HepG2 (cell line): ENCODE results near the gene SH3BGRL2. TPM values are rescaled to one million over a fixed set of nuclear protein-coding genes. Genes with fewer than 3 reads are reported as not detected.
A peak's percentile ranks its signal among the peaks of the same experiment; 100 is the strongest.

Experiments used
- ATAC-seq: fragments of 200-7000 bp; cut with Tn5 transposase; 3 replicates; pipeline ENCODE4 v1.9.1; 2020; ENCODE audit warnings: mild to moderate bottlenecking, moderate library complexity
- BruUV-seq: library from RNA; stranded (reverse); fragments of 400-500 nt; replicated peaks from 2 replicates; lab custom pipeline; 2021; lab: Mats Ljungman, UMichigan
- CTCF ChIA-PET: fragments of 300-600 bp; formaldehyde crosslinking; extraction: SDS; loops from one replicate; lab custom pipeline; 2021; ENCODE audit warnings: low total read pairs, inconsistent platforms, low intra/inter-chr PET ratio; lab: Yijun Ruan, JAX
- POLR2A ChIA-PET: fragments of 350-600 bp; sonication (Branson Sonifier 250); formaldehyde crosslinking; loops from one replicate; lab custom pipeline; 2020; ENCODE audit warnings: antibody characterized with exemption, inconsistent platforms; lab: Yijun Ruan, JAX
- DNase-seq: peaks from one replicate; pipeline ENCODE4 v3.0.0-alpha.2; 2015; ENCODE audit warnings: low spot score
- FAIRE-seq: peaks from 3 replicates; lab custom pipeline; 2011; peaks lifted over from hg19 to GRCh38; lab: Jason Lieb, UNC
- H2AFZ ChIP-seq: one replicate; pipeline ENCODE4 v1.6.1; 2011; ENCODE audit warnings: low read length, inconsistent platforms
- H3K27ac ChIP-seq: fragments of 300-600 bp; 3 replicates; pipeline ENCODE4 v1.8.0; 2011; ENCODE audit warnings: mixed run types, mild to moderate bottlenecking, mixed read lengths, low read length, inconsistent platforms; ENCODE audit not compliant: insufficient read depth; ENCODE audit errors: extremely low read length
- H3K27me3 ChIP-seq, 2 experiments: fragments of 200-600 bp in 1 of 2; 2 replicates in 1 of 2; 3 replicates in 1 of 2; pipeline versions ENCODE4 v1.6.0 to v1.8.0; 2011; ENCODE audit warnings: low read length in 2 of 2, mild to moderate bottlenecking in 2 of 2, moderate library complexity in 2 of 2, inconsistent platforms in 1 of 2; ENCODE audit not compliant: insufficient read depth in 2 of 2, control insufficient read depth in 1 of 2
- H3K36me3 ChIP-seq, 2 experiments: fragments of 200-600 bp in 1 of 2; replicated peaks in 1 of 2; 2 replicates in 1 of 2; 3 replicates in 1 of 2; pipeline versions ENCODE4 v1.5.1 to v1.8.0; 2011; ENCODE audit warnings: low read length in 2 of 2, inconsistent platforms in 1 of 2; ENCODE audit not compliant: insufficient read depth in 2 of 2, control insufficient read depth in 1 of 2
- H3K4me1 ChIP-seq: 2 replicates; pipeline ENCODE4 v1.5.1; 2012; ENCODE audit warnings: low read length, inconsistent platforms; ENCODE audit not compliant: insufficient read depth
- H3K4me2 ChIP-seq: 2 replicates; pipeline ENCODE4 v1.6.0; 2011; ENCODE audit warnings: low read depth, low read length, inconsistent platforms
- H3K4me3 ChIP-seq, 3 experiments: fragments of 200-600 bp in 1 of 3; sonication (generic), shearing (Covaris generic) in 1 of 3; replicated peaks in 1 of 3; 2 replicates each; pipeline ENCODE4 v1.5.1; 2011 to 2016; ENCODE audit warnings: low read length in 3 of 3, inconsistent platforms in 2 of 3, low read depth in 2 of 3, mild to moderate bottlenecking in 2 of 3, control low read depth in 1 of 3, mixed read lengths in 1 of 3; ENCODE audit not compliant: insufficient read depth in 1 of 3
- H3K79me2 ChIP-seq: one replicate; pipeline ENCODE4 v1.6.1; 2011; ENCODE audit warnings: low read length, inconsistent platforms; ENCODE audit not compliant: insufficient read depth
- H3K9ac ChIP-seq: 2 replicates; pipeline ENCODE4 v1.6.0; 2011; ENCODE audit warnings: mild to moderate bottlenecking, low read depth, low read length, inconsistent platforms; ENCODE audit not compliant: insufficient read depth
- H3K9me3 ChIP-seq: 2 replicates; pipeline ENCODE4 v1.5.1; 2012; ENCODE audit warnings: mild to moderate bottlenecking, low read length
- H4K20me1 ChIP-seq: 2 replicates; pipeline ENCODE4 v1.6.0; 2011; ENCODE audit warnings: inconsistent platforms, mild to moderate bottlenecking, low read length, moderate library complexity; ENCODE audit not compliant: insufficient read depth
- AGO1 ChIP-seq: fragments of 200-400 bp; formaldehyde crosslinking; IDR thresholded peaks from 2 replicates; pipeline ENCODE4 v1.6.1; 2017; ENCODE audit warnings: mild to moderate bottlenecking, low read depth, low read length, moderate library complexity; ENCODE audit not compliant: poor library complexity, severe bottlenecking
- GFI1 ChIP-seq: sonication (generic); formaldehyde crosslinking; IDR thresholded peaks from 2 replicates; pipeline ENCODE4 v1.5.0; 2020; ENCODE audit warnings: missing genetic modification reagents, mild to moderate bottlenecking, borderline replicate concordance
- HMG20B ChIP-seq: conservative IDR thresholded peaks from 2 replicates; pipeline ENCODE4 v1.6.1; 2016; ENCODE audit warnings: missing genetic modification reagents, missing compliant biosample characterization
- HOXA5 ChIP-seq: sonication (generic); formaldehyde crosslinking; IDR thresholded peaks from 2 replicates; pipeline ENCODE4 v1.4.0; 2020; ENCODE audit warnings: missing genetic modification reagents
- LCORL ChIP-seq, 2 experiments: fragments of 450-650 bp in 1 of 2; sonication (generic) in 1 of 2; formaldehyde crosslinking in 1 of 2; IDR thresholded peaks; 2 replicates each; pipeline versions ENCODE4 v1.5.0 to v1.6.1; 2017 to 2020; ENCODE audit warnings: antibody characterized with exemption in 1 of 2, missing genetic modification reagents in 1 of 2
- NFYC ChIP-seq: IDR thresholded peaks from 2 replicates; pipeline ENCODE4 v1.6.1; 2016; ENCODE audit warnings: missing genetic modification reagents, missing compliant biosample characterization
- NR0B2 ChIP-seq: sonication (generic); formaldehyde crosslinking; IDR thresholded peaks from 2 replicates; pipeline ENCODE4 v1.4.0; 2020; ENCODE audit warnings: mild to moderate bottlenecking, missing genetic modification reagents
- ZEB1 ChIP-seq: IDR thresholded peaks from 2 replicates; pipeline ENCODE4 v1.6.1; 2012; ENCODE audit warnings: mild to moderate bottlenecking, low read depth, inconsistent platforms; ENCODE audit not compliant: insufficient replicate concordance
- ZNF136 ChIP-seq: sonication (generic); formaldehyde crosslinking; IDR thresholded peaks from 2 replicates; pipeline ENCODE4 v1.8.1; 2022; ENCODE audit warnings: low read depth, mild to moderate bottlenecking, moderate library complexity, missing genetic modification reagents
- ZNF34 ChIP-seq: sonication (generic); formaldehyde crosslinking; IDR thresholded peaks from 2 replicates; pipeline ENCODE4 v1.4.0; 2020; ENCODE audit warnings: mild to moderate bottlenecking, missing genetic modification reagents, borderline replicate concordance
- ZNF850 ChIP-seq: sonication (generic); formaldehyde crosslinking; conservative IDR thresholded peaks from 2 replicates; pipeline ENCODE4 v1.9.0; 2021; ENCODE audit warnings: mild to moderate bottlenecking, missing genetic modification reagents
- ZNF891 ChIP-seq: sonication (generic); formaldehyde crosslinking; IDR thresholded peaks from 2 replicates; pipeline ENCODE4 v1.5.0; 2020; ENCODE audit warnings: mild to moderate bottlenecking, missing genetic modification reagents
- WGBS: methylation state at CpG from one replicate; pipeline ENCODE4 v1.1.6; 2017; ENCODE audit warnings: low lambda C conversion rate; 5-methylcytosine and 5-hydroxymethylcytosine counted together
- in situ Hi-C: cut with HindIII; loops from 2 replicates; pipeline ENCODE4 v1.10.0; 2017; ENCODE audit warnings: low pct_unique_long_range_greater_than_20kb; ENCODE audit not compliant: extremely low pct_ligation_motif_present
- intact Hi-C: fragments of 100-400 bp; cut with micrococcal nuclease; formaldehyde crosslinking; loops from one replicate; pipeline ENCODE4 v1.10.0; 2022; ENCODE audit not compliant: unreplicated experiment
- polyA plus RNA-seq, 8 experiments: library from polyadenylated mRNA; depleted of rRNA in 3 of 8; stranded (reverse) in 7 of 8; unstranded in 1 of 8; fragments of >200 nt; fragmentation: Illumina TruSeq in 4 of 8; extraction: Trizol in 4 of 8; gene quantifications; 2 replicates each; pipeline versions ENCODE4 v1.2.1 to v1.2.3, GENCODE V29; 2011 to 2016; ENCODE audit warnings: low read depth in 4 of 8, missing spikeins in 1 of 8, mixed read lengths in 1 of 8; ENCODE audit not compliant: insufficient read depth in 1 of 8
- total RNA-seq, 5 experiments: library from RNA; depleted of rRNA; stranded (reverse); fragments of >200 nt; fragmentation: Illumina TruSeq; extraction: Trizol; gene quantifications; 2 replicates each; pipeline ENCODE4 v1.2.3, GENCODE V29; 2016; ENCODE audit warnings: low read depth in 1 of 5
- TF ChIP-seq, protein P1 (sequence below): sonication (generic); formaldehyde crosslinking; IDR thresholded peaks from 2 replicates; pipeline ENCODE4 v1.4.0; 2020; ENCODE audit warnings: low read depth, missing genetic modification reagents
- TF ChIP-seq, protein P2 (sequence below): sonication (generic); formaldehyde crosslinking; conservative IDR thresholded peaks from 2 replicates; pipeline ENCODE4 v1.5.0; 2020; ENCODE audit warnings: missing genetic modification reagents

Gene SH3BGRL2
- total and polyA plus RNA-seq, 2 of the 13 experiments (the other 11 are each of a cell fraction or from before 2014, with no cell fraction given), result 10.9 to 28.8 TPM

DNA sequence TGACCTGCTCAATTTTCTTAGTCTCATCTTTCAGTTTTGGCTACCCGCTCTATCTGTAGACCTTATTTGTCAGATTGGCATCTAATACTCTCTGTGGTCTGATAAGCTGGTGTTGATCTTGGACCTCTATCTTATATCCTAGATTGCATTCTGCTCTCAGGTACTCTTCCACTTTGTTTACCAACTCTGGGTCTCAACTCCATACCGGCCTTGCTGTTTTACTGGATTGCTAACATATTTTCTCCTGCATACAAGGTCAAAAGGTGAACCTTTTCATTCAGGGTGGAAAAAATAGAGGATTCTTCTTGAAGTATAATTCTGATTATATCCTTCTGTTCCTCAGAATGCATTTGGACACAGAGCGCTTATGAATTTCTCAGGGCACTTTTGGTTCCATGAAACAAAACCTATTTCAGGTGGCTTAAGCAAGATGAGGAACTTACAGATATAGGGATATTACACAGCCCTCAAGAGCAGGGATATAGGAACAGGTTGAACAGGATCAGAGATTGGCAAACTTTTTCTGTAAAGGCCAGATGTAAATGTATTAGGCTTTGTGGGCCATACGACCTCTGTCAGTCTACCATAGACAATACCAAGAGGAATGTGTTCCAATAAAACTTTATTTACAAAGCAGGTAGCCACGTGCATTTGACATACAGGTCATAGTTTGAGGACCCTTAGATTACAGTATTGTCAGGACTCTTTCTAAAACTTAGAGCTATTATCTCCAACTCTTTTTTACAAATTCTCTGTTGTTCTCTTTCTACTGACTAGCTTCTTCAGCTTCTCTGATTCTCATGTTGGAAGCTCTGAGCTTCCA lies 2.5 kb upstream of the SH3BGRL2 start (continued):
- TF ChIP-seq NR0B2 (CRISPR knock-in tag), result no peak

- H3K9ac ChIP-seq, result peak overlapping the region; percentile 85
- TF ChIP-seq NFYC (CRISPR knock-in tag) (no peak), ZNF136 (CRISPR knock-in tag) (no peak), ZEB1 (peak; percentile 78), ZNF850 (no peak), GFI1 (peak; percentile 91), ZNF891 (CRISPR knock-in tag) (no peak), AGO1 (no peak), LCORL (IDR thresholded peaks at IDR 0.05) (no peak), LCORL (CRISPR knock-in tag; IDR thresholded peaks at IDR 0.05) (peak; percentile 17; the same call in 1 of the 2 replicates), HMG20B (0 out of 2 replicates have a peak, but pooled peaks have one; percentile 26), ZNF34 (no peak; the same call in 1 of the 2 replicates), HOXA5 (CRISPR knock-in tag) (0 out of 2 replicates have a peak, but pooled peaks have one; percentile 1)
- TF ChIP-seq, protein P1, sequence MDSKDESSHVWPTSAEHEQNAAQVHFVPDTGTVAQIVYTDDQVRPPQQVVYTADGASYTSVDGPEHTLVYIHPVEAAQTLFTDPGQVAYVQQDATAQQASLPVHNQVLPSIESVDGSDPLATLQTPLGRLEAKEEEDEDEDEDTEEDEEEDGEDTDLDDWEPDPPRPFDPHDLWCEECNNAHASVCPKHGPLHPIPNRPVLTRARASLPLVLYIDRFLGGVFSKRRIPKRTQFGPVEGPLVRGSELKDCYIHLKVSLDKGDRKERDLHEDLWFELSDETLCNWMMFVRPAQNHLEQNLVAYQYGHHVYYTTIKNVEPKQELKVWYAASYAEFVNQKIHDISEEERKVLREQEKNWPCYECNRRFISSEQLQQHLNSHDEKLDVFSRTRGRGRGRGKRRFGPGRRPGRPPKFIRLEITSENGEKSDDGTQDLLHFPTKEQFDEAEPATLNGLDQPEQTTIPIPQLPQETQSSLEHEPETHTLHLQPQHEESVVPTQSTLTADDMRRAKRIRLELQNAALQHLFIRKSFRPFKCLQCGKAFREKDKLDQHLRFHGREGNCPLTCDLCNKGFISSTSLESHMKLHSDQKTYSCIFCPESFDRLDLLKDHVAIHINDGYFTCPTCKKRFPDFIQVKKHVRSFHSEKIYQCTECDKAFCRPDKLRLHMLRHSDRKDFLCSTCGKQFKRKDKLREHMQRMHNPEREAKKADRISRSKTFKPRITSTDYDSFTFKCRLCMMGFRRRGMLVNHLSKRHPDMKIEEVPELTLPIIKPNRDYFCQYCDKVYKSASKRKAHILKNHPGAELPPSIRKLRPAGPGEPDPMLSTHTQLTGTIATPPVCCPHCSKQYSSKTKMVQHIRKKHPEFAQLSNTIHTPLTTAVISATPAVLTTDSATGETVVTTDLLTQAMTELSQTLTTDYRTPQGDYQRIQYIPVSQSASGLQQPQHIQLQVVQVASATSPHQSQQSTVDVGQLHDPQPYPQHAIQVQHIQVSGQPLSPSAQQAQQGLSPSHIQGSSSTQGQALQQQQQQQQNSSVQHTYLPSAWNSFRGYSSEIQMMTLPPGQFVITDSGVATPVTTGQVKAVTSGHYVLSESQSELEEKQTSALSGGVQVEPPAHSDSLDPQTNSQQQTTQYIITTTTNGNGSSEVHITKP (CRISPR knock-in tag), result peak; percentile 52; the same call in 1 of the 2 replicates
- TF ChIP-seq, protein P2, sequence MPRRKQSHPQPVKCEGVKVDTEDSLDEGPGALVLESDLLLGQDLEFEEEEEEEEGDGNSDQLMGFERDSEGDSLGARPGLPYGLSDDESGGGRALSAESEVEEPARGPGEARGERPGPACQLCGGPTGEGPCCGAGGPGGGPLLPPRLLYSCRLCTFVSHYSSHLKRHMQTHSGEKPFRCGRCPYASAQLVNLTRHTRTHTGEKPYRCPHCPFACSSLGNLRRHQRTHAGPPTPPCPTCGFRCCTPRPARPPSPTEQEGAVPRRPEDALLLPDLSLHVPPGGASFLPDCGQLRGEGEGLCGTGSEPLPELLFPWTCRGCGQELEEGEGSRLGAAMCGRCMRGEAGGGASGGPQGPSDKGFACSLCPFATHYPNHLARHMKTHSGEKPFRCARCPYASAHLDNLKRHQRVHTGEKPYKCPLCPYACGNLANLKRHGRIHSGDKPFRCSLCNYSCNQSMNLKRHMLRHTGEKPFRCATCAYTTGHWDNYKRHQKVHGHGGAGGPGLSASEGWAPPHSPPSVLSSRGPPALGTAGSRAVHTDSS, result no peak
- TF ChIP-seq, all 625 proteins: peak for 6
- CTCF ChIA-PET, result no interaction called here
- no peaks in the 10 kb centered on the region for H3K9me3 ChIP-seq
- 10% methylated on average over 8 of the region's 8 CpGs for WGBS
- no peaks in the 10 kb centered on the region for H4K20me1 ChIP-seq
- no peak for FAIRE-seq
- TSS peak; percentile 76 for BruUV-seq
- intact Hi-C loops (loop anchor here (2.0 kb wide), 1 partner anchor 14 kb away; no protein-coding TSS in a partner anchor), in situ Hi-C loops (no loop called here)
- H3K79me2 ChIP-seq, result peaks cover 32% of the 10 kb centered on the region
- H3K4me1 ChIP-seq, result peaks cover 60% of the 10 kb centered on the region
- peak; percentile 26 for ATAC-seq
- peak overlapping the region; percentile 93 for H3K4me2 ChIP-seq
- H3K36me3 ChIP-seq, result no peaks in the 10 kb centered on the region
- DNase-seq, result no peak
- H3K4me3 ChIP-seq, result peak overlapping the region; percentile 76 to 83 (median 81)
- H3K27me3 ChIP-seq, result no peaks in the 10 kb centered on the region; a peak in 1 of 5 replicates
- peak overlapping the region; percentile 92 for H3K27ac ChIP-seq
- POLR2A ChIA-PET, result interaction anchor here (0.8 to 3.4 kb wide), 19 partner anchors 8 to 93 kb away, joined by 3 to 46 read pairs (median 5); partner anchors contain the start of gene LCA5
- H2AFZ ChIP-seq, result no peak overlapping the region
Measured at GRCh38 chr6:79630380-79630882, 698 bp upstream of the SH3BGRL2 start.
